Measurements from ENCODE around the gene PPIP5K2. TPM values are rescaled to one million over a fixed set of nuclear protein-coding genes. Genes with fewer than 3 reads are reported as not detected.

PPIP5K2 gene
- total RNA-seq, 1 donor from 2014 or later, result 85.0 TPM

GRCh38 chr5:103245761-103246160, 125.7 kb downstream of the PPIP5K2 start:
- no peak for DNase-seq (ENCODE audit: low spot score)

- no peak for DNase-seq (ENCODE audit: low spot score)
Measured at GRCh38 chr5:103247118-103247517, 127.0 kb downstream of the PPIP5K2 start.

GRCh38 chr5:103249068-103249467, 129.0 kb downstream of the PPIP5K2 start:
- DNase-seq (ENCODE audit: low spot score), result no peak

GRCh38 chr5:103254921-103255320, 134.8 kb downstream of the PPIP5K2 start:
- DNase-seq (ENCODE audit: low spot score), result no peak

GRCh38 chr5:103255691-103256090, 135.6 kb downstream of the PPIP5K2 start:
- no peak for DNase-seq (ENCODE audit: low spot score)

GRCh38 chr5:103256178-103256577, 136.1 kb downstream of the PPIP5K2 start:
- no peak for DNase-seq (ENCODE audit: low spot score)

GRCh38 chr5:103258368-103258956, 138.4 kb downstream of the PPIP5K2 start, which contains the start of gene MACIR:
Gene MACIR (plus strand): TSS chr5:103258763. CDS start chr5:103275920, 17,157 bp downstream.
- peak; percentile 96 for DNase-seq (ENCODE audit: low spot score)

GRCh38 chr5:103258957-103259704, 139.0 kb downstream of the PPIP5K2 start:
- DNase-seq (ENCODE audit: low spot score), result peak; percentile 62

- DNase-seq (ENCODE audit: low spot score), result peak; percentile 45
Measured at GRCh38 chr5:103259705-103260355, 139.7 kb downstream of the PPIP5K2 start.

GRCh38 chr5:103260951-103261350, 140.8 kb downstream of the PPIP5K2 start:
- no peak for DNase-seq (ENCODE audit: low spot score)

Other genes starting within 250 kb of the PPIP5K2 start
- gene GIN1, start 163 bp upstream of the PPIP5K2 start, total RNA-seq, result 11.9 TPM
- 6.2 TPM for gene MACIR, start 138.5 kb downstream of the PPIP5K2 start, total RNA-seq

Data from ureter (tissue), 1 donor.